Fibroblast of skin of abdomen (primary cell): Measurements from ENCODE around the gene GADD45B.
"Not testable (repeated sequence)": the region's sequence is repeated elsewhere in the genome, so short reads cannot be mapped to it uniquely, and the experiment has no call there.

ENCODE experiments used
- DNase-seq: peaks from one replicate; pipeline ENCODE4 v3.0.0-alpha.2; 2013

The GADD45B gene

GRCh38 chr19:2444251-2445002 lies 31.5 kb upstream of the GADD45B start:
- no peak for DNase-seq

- no peak for DNase-seq
These were observed 29.5 kb upstream of the GADD45B start for GRCh38 chr19:2446381-2446780.

- peak; percentile 32 for DNase-seq
These were observed 26.9 kb upstream of the GADD45B start for GRCh38 chr19:2449019-2449418.

- DNase-seq, result no peak
These were observed 24.8 kb upstream of the GADD45B start for GRCh38 chr19:2451138-2451537.

- DNase-seq, result no peak
These were observed 24.2 kb upstream of the GADD45B start for GRCh38 chr19:2451741-2452140.

GRCh38 chr19:2453431-2454025 lies 22.4 kb upstream of the GADD45B start:
- DNase-seq, result no peak

GRCh38 chr19:2454199-2454961 lies 21.5 kb upstream of the GADD45B start:
- no peak for DNase-seq

GRCh38 chr19:2454962-2455850 lies 20.7 kb upstream of the GADD45B start:
- no peak for DNase-seq

- DNase-seq, result no peak
These were observed 19.9 kb upstream of the GADD45B start for GRCh38 chr19:2455851-2456570.

GRCh38 chr19:2457394-2458037 lies 18.4 kb upstream of the GADD45B start:
- DNase-seq, result no peak

- no peak for DNase-seq
These were observed 17.9 kb upstream of the GADD45B start for GRCh38 chr19:2458054-2458453.

GRCh38 chr19:2458776-2459175 lies 17.2 kb upstream of the GADD45B start:
- not testable (repeated sequence) for DNase-seq

- no peak for DNase-seq
These were observed 15.7 kb upstream of the GADD45B start for GRCh38 chr19:2460245-2460644.

- DNase-seq, result peak; percentile 80
These were observed 13.9 kb upstream of the GADD45B start for GRCh38 chr19:2461751-2462634.

GRCh38 chr19:2462635-2463421 lies 13.1 kb upstream of the GADD45B start:
- peak; percentile 99 for DNase-seq

GRCh38 chr19:2463694-2464093 lies 12.2 kb upstream of the GADD45B start:
- not testable (repeated sequence) for DNase-seq

GRCh38 chr19:2464389-2464788 lies 11.5 kb upstream of the GADD45B start:
- DNase-seq, result no peak

GRCh38 chr19:2468596-2468995 lies 7.3 kb upstream of the GADD45B start:
- DNase-seq, result no peak
